ENCODE data around the gene FUBP3. TPM values are rescaled to one million over a fixed set of nuclear protein-coding genes. Genes with fewer than 3 reads are reported as not detected.

FUBP3 gene
- polyA plus RNA-seq, 3 donors = 9.5 to 17.3 (median 16.3) TPM

- H3K36me3 ChIP-seq (replicated peaks in 1 of 2; ENCODE audit: control insufficient read depth in 1 of 2, insufficient read depth in 2 of 2, low read length in 2 of 2) = peaks cover 68 to 86% of the 10 kb centered on the region in 2 donors
- H3K27me3 ChIP-seq (ENCODE audit: control insufficient read depth in 2 of 2, insufficient read depth in 2 of 2, low read length in 2 of 2) = no peaks in the 10 kb centered on the region
- no peak overlapping the region for H3K9ac ChIP-seq (ENCODE audit: insufficient read depth, low read length, poor library complexity, severe bottlenecking)
- no peaks in the 10 kb centered on the region for H3K79me2 ChIP-seq (ENCODE audit: insufficient read depth, low read length)
- H3K9me3 ChIP-seq (replicated peaks in 1 of 2; ENCODE audit: control insufficient read depth in 1 of 2, insufficient read depth in 1 of 2, low read length in 2 of 2) = no peaks in the 10 kb centered on the region
- no peak overlapping the region for H3K4me3 Mint-ChIP-seq
- H3K27ac Mint-ChIP-seq = no peak overlapping the region
- no peak overlapping the region for H2AFZ ChIP-seq (ENCODE audit: insufficient read depth, low read depth, low read length, poor library complexity, severe bottlenecking)
- H4K20me1 ChIP-seq (ENCODE audit: insufficient read depth, low read length) = no peaks in the 10 kb centered on the region
- peaks cover 0 to 2% (median 0%) of the 10 kb centered on the region in 7 donors for H3K9me3 Mint-ChIP-seq
- peaks cover 0 to 2% (median 1%) of the 10 kb centered on the region in 3 donors for H3K27me3 Mint-ChIP-seq (ENCODE audit: low read depth in 3 of 3)
- H3K4me1 ChIP-seq (ENCODE audit: control insufficient read depth in 1 of 2, insufficient read depth in 2 of 2, low read length in 2 of 2) = no peaks in the 10 kb centered on the region
- no peak overlapping the region for H3K4me2 ChIP-seq (replicated peaks; ENCODE audit: extremely low read depth, low read length, poor library complexity, severe bottlenecking)
- WGBS (ENCODE audit: insufficient coverage) = 100% methylated on average over 3 of the region's 6 CpGs
- H3K4me3 ChIP-seq (replicated peaks in 1 of 3; ENCODE audit: low read depth in 2 of 3, low read length in 3 of 3) = no peak overlapping the region
- TF ChIP-seq CTCF (IDR thresholded peaks at IDR 0.05) = no peak
- intact Hi-C loops (cut with micrococcal nuclease) = no loop called here
- H3K36me3 Mint-ChIP-seq = peaks cover 79 to 86% of the 10 kb centered on the region in 2 donors
- H3K4me1 Mint-ChIP-seq = no peaks in the 10 kb centered on the region
- H3K27ac ChIP-seq (ENCODE audit: low read depth in 1 of 2, low read length in 2 of 2) = no peak overlapping the region
- DNase-seq = no peak
These were observed 55.9 kb downstream of the FUBP3 start for GRCh38 chr9:130635306-130635705.

- Histone ChIP-seq H3K4me2 (replicated peaks; ENCODE audit: extremely low read depth, low read length, poor library complexity, severe bottlenecking) (no peak overlapping the region), H3K4me1 (ENCODE audit: control insufficient read depth in 1 of 2, insufficient read depth in 2 of 2, low read length in 2 of 2) (no peaks in the 10 kb centered on the region), H4K20me1 (ENCODE audit: insufficient read depth, low read length) (no peaks in the 10 kb centered on the region), H3K4me3 (replicated peaks in 1 of 3; ENCODE audit: low read depth in 2 of 3, low read length in 3 of 3) (no peak overlapping the region), H3K27me3 (ENCODE audit: control insufficient read depth in 2 of 2, insufficient read depth in 2 of 2, low read length in 2 of 2) (no peaks in the 10 kb centered on the region), H3K36me3 (replicated peaks in 1 of 2; ENCODE audit: control insufficient read depth in 1 of 2, insufficient read depth in 2 of 2, low read length in 2 of 2) (peaks cover 61 to 79% of the 10 kb centered on the region in 2 donors), H3K9ac (ENCODE audit: insufficient read depth, low read length, poor library complexity, severe bottlenecking) (no peak overlapping the region), H3K79me2 (ENCODE audit: insufficient read depth, low read length) (no peaks in the 10 kb centered on the region), H3K27ac (ENCODE audit: low read depth in 1 of 2, low read length in 2 of 2) (no peak overlapping the region), H2AFZ (ENCODE audit: insufficient read depth, low read depth, low read length, poor library complexity, severe bottlenecking) (no peak overlapping the region), H3K9me3 (replicated peaks in 1 of 2; ENCODE audit: control insufficient read depth in 1 of 2, insufficient read depth in 1 of 2, low read length in 2 of 2) (no peaks in the 10 kb centered on the region)
- Mint-ChIP-seq H3K4me3 (no peak overlapping the region), H3K27ac (peak overlapping the region in 2 of 7 donors; percentile 5 to 53), H3K9me3 (peaks cover 0 to 2% (median 0%) of the 10 kb centered on the region in 7 donors), H3K36me3 (peaks cover 73 to 79% of the 10 kb centered on the region in 2 donors), H3K27me3 (ENCODE audit: low read depth in 3 of 3) (peaks cover 2 to 4% (median 4%) of the 10 kb centered on the region in 3 donors), H3K4me1 (no peaks in the 10 kb centered on the region)
- 96% methylated on average over 24 of the region's 33 CpGs for WGBS (ENCODE audit: insufficient coverage)
- DNase-seq = no peak
- no peak for TF ChIP-seq CTCF (IDR thresholded peaks at IDR 0.05)
- intact Hi-C loops (cut with micrococcal nuclease) = no loop called here
These were observed 56.6 kb downstream of the FUBP3 start for GRCh38 chr9:130635721-130636647.
